GM10248 (cell line): ENCODE results near the gene CDH3.

Source experiments
- CTCF ChIA-PET: fragments of 300-600 bp; sonication (Branson Sonifier 250); formaldehyde crosslinking; extraction: SDS; loops from one replicate; lab custom pipeline; 2021; ENCODE audit warnings: antibody characterized with exemption; lab: Yijun Ruan, JAX
- POLR2A ChIA-PET: fragments of 350-650 bp; sonication (Branson Sonifier 250); formaldehyde crosslinking; extraction: SDS; loops from one replicate; lab custom pipeline; 2020; ENCODE audit warnings: antibody characterized with exemption; lab: Yijun Ruan, JAX
- DNase-seq: peaks from one replicate; pipeline ENCODE4 v3.0.0; 2012; ENCODE audit errors: extremely low spot score
- TF ChIP-seq, protein P1 (sequence below): IDR thresholded peaks from 2 replicates; pipeline ENCODE4 v1.5.1; 2012; ENCODE audit warnings: mild to moderate bottlenecking, low read depth; ENCODE audit errors: extremely low read depth, missing control alignments, control extremely low read depth

Gene CDH3

DNA sequence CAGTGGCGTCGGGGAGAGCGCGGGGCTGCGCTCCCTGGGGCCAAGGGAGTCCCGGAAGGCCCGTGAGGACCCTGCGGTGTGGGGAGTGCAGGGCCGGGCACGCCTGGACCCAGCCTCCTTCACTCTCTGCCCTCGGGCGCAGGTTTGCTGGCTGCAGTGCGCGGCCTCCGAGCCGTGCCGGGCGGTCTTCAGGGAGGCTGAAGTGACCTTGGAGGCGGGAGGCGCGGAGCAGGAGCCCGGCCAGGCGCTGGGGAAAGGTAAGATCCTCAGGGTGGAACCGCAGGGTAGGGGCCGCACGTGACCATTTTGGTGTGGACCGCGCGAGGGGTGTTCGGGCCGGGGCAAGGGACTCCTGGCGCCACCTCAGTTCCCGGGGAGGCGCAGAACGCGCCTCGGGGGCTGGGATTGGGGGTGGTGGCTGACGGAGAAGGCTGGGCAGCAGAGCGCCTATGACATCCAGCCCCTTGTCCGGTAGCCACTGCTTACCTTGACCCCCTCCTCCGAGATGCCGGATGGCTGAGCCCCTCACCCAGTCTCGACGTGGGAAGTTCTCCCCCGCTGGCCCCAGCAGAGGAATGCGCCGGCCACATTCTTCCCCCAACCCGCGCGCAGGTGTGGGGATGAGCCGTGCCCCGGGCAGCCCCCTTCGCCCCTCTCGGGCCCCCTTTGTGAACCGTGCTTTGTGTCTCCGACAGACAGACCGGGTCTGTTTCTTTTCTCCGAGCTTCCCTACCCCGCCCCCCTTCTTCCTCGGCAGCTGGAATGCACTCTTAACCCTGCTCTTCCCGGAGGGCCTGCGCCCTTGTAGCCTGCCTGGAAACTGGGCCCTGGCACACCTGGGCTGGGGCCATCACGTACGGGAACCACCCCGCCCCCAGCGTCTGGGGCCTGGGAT is 631 bp downstream of the CDH3 start:
- no peak for DNase-seq
- TF ChIP-seq, protein P1, sequence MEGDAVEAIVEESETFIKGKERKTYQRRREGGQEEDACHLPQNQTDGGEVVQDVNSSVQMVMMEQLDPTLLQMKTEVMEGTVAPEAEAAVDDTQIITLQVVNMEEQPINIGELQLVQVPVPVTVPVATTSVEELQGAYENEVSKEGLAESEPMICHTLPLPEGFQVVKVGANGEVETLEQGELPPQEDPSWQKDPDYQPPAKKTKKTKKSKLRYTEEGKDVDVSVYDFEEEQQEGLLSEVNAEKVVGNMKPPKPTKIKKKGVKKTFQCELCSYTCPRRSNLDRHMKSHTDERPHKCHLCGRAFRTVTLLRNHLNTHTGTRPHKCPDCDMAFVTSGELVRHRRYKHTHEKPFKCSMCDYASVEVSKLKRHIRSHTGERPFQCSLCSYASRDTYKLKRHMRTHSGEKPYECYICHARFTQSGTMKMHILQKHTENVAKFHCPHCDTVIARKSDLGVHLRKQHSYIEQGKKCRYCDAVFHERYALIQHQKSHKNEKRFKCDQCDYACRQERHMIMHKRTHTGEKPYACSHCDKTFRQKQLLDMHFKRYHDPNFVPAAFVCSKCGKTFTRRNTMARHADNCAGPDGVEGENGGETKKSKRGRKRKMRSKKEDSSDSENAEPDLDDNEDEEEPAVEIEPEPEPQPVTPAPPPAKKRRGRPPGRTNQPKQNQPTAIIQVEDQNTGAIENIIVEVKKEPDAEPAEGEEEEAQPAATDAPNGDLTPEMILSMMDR, result no peak
- CTCF ChIA-PET, result no interaction called here

DNA sequence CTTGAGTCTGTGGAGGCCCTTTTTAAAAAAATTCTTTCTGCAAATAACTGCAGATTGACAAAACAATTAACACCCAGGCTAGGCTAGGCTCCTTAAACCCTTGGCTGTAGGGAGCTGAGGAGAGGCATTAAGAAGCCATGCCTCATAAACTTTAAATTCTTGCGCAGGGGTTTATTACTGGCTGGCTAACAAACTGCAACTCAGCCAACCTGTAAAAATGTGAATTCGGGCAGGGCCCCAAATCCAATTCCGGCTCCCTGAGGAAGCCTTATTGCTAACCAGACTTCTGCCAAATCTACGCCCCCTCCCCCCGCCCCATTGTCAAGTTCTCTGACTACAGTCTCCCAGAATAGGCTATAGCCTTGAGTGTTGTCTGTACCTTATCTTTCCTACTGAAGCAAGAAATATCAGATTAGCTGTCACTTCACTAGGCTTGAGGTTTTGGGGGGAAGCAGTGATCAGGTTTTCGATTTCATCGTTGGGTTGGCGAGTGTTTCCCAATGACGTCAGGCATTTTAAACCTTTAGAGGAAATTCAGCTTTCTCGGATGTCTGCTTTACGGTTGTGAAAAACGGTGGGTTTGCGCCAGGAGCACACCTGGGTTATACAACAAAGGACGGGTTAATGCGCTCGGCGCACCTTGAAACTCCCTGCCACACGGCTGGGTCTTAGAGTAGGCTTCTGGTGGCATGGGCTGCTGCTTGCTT is 2.0 kb downstream of the CDH3 start:
- POLR2A ChIA-PET, result no interaction called here
- CTCF ChIA-PET, result interaction anchor here (1.0 kb wide), 1 partner anchor 10 kb away, joined by 3 read pairs; no protein-coding TSS in a partner anchor
- TF ChIP-seq, protein P1, result no peak
- no peak for DNase-seq

More for the DNA sequence above, 631 bp downstream of the CDH3 start:
- POLR2A ChIA-PET, result no interaction called here

DNA sequence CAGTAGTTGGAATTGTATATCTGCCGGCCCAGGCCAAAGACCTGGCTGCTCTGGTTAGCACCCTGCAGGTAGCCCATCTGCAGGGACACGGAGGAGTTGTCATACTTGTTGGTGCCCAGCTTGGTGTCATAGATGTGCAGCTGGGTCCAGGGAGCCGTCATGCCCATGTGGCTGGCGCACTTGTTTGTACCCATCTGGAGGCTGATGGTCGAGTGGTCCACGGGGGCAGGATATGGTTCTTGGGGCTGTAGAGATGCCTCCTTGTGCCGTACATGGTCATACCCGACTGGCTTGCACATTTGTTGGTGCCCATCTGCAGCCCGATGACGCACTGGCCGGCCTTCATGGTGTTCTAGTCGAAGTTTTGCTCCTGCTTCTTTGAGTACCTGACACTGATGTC is 6.0 kb downstream of the CDH3 start:
- no peak for DNase-seq
- CTCF ChIA-PET, result no interaction called here
- TF ChIP-seq, protein P1, result no peak
- POLR2A ChIA-PET, result no interaction called here

DNA sequence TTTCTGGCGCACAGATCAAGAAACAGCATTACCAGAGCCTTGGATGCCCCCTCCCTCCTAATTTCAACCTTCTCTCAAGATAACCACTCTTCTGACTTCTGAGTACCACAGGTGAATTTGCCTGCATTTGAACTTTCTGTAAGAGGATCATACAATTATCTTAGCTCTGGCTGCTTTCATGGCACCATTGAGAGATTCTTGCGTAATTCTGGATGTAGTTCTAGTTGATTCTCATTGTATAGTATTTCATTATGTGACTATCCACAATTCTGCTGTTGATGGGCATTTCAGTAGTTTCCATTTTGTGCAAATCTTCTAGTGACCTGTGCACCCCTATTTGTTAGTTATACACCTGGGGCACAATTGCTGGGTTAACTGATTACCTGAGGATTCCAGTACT is 7.5 kb downstream of the CDH3 start:
- POLR2A ChIA-PET, result no interaction called here
- TF ChIP-seq, protein P1, result no peak
- CTCF ChIA-PET, result no interaction called here
- DNase-seq, result no peak

DNA sequence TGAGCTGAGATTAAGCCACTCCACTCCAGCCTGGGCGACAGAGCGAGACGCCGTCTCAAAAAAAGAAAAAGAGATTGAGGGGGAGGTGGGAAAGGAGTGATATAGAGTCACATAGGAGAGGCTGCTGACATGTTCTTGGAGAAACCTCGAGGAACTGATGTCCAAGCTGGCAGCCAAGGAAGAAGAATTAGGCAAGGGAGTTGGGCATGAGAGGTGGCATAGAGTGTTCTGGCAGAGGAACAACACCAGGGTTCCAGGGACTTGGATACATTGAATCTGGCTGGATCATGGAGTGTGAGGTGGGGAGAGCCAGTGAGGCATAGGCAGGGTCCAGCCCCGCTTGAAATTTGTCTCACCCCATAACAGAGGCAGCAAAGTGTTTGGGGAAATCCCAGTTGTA is 10.7 kb downstream of the CDH3 start:
- ChIA-PET CTCF (interaction anchor here (1.2 to 1.7 kb wide), 3 partner anchors 8 to 145 kb away, joined by 3 read pairs; no protein-coding TSS in a partner anchor), POLR2A (no interaction called here)
- TF ChIP-seq, protein P1, result no peak
- no peak for DNase-seq

DNA sequence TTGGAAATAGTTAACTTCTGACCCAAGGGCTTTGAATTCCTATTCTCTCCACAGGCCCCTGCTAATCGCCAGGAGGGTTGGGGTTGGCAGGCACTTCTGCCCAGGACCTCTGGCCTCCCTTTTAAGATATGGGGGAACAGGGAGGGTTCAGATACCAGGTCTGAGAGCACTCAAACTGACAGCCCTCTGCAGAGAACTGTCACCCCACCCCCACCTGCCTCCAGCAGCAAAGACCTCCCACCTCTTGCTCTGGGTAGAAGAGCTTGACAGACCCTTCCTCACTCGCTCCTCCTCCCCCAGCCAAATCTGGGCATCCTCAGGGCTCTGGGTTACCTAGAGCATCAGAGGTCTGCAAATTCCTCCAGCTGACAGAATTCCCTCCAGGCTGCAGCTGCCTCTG is 11.6 kb downstream of the CDH3 start:
- TF ChIP-seq, protein P1, result no peak
- CTCF ChIA-PET, result interaction anchor here (0.8 to 1.7 kb wide), 3 partner anchors 9 to 144 kb away, joined by 3 read pairs; no protein-coding TSS in a partner anchor
- POLR2A ChIA-PET, result no interaction called here
- no peak for DNase-seq
